ENCODE data around the gene TMED7.
A peak's percentile ranks its signal among the peaks of the same experiment; 100 is the strongest.

Gene TMED7

GRCh38 chr5:115627295-115627865, 1.5 kb upstream of the TMED7 start:
- DNase-seq = no peak

GRCh38 chr5:115626445-115626823, 598 bp upstream of the TMED7 start:
- peak in 1 of 56 donors; percentile 49 for DNase-seq

GRCh38 chr5:115624994-115625393, 842 bp downstream of the TMED7 start:
- DNase-seq = no peak

- no peak for DNase-seq
These were observed 2.2 kb downstream of the TMED7 start for GRCh38 chr5:115623658-115624057.

GRCh38 chr5:115621365-115621900, 4.4 kb downstream of the TMED7 start:
- DNase-seq = no peak

- DNase-seq = no peak
These were observed 8.9 kb downstream of the TMED7 start for GRCh38 chr5:115616892-115617291.

- DNase-seq = no peak
These were observed 9.4 kb downstream of the TMED7 start for GRCh38 chr5:115616472-115616871.

- no peak for DNase-seq
These were observed 14.0 kb downstream of the TMED7 start for GRCh38 chr5:115611873-115612272.

GRCh38 chr5:115607935-115608334, 17.9 kb downstream of the TMED7 start:
- DNase-seq = no peak

- no peak for DNase-seq
These were observed 20.4 kb downstream of the TMED7 start for GRCh38 chr5:115605436-115605835.

- DNase-seq = peak in 3 of 56 donors; percentile 40 to 66 (median 45)
These were observed 23.2 kb downstream of the TMED7 start for GRCh38 chr5:115602591-115603125.

- DNase-seq = peak in 54 of 56 donors; percentile 26 to 84 (median 60)
These were observed 23.9 kb downstream of the TMED7 start, which contains the start of gene TICAM2 for GRCh38 chr5:115601701-115602590. TSS of gene TICAM2 (minus strand) at chr5:115602479. CDS start at chr5:115581256, 21,223 bp downstream.

GRCh38 chr5:115600766-115601165, 25.1 kb downstream of the TMED7 start:
- DNase-seq = no peak

- DNase-seq = no peak
These were observed 25.9 kb downstream of the TMED7 start for GRCh38 chr5:115599924-115600323.

GRCh38 chr5:115599502-115599901, 26.3 kb downstream of the TMED7 start:
- DNase-seq = peak in 20 of 56 donors; percentile 0 to 62 (median 16)

GRCh38 chr5:115594128-115595047, 31.4 kb downstream of the TMED7 start:
- no peak for DNase-seq

GRCh38 chr5:115589043-115589442, 36.8 kb downstream of the TMED7 start:
- DNase-seq = no peak

GRCh38 chr5:115588640-115589039, 37.2 kb downstream of the TMED7 start:
- no peak for DNase-seq

GRCh38 chr5:115586525-115587146, 39.2 kb downstream of the TMED7 start:
- DNase-seq = no peak

- DNase-seq = no peak
These were observed 40.6 kb downstream of the TMED7 start for GRCh38 chr5:115585265-115585664.

- no peak for DNase-seq
These were observed 41.3 kb downstream of the TMED7 start for GRCh38 chr5:115584501-115584900.
